RCC 7860 (cell line): ENCODE measurements around the gene GRM8.
A peak's percentile ranks its signal among the peaks of the same experiment; 100 is the strongest.
"Not testable (repeated sequence)": the region's sequence is repeated elsewhere in the genome, so short reads cannot be mapped to it uniquely, and the experiment has no call there.

Experiments used
- DNase-seq: peaks from one replicate; pipeline ENCODE4 v3.0.0-alpha.2; 2015; ENCODE audit warnings: low spot score
- FAIRE-seq: peaks from 2 replicates; lab custom pipeline; 2012; peaks lifted over from hg19 to GRCh38; lab: Jason Lieb, UNC

Gene GRM8

DNA sequence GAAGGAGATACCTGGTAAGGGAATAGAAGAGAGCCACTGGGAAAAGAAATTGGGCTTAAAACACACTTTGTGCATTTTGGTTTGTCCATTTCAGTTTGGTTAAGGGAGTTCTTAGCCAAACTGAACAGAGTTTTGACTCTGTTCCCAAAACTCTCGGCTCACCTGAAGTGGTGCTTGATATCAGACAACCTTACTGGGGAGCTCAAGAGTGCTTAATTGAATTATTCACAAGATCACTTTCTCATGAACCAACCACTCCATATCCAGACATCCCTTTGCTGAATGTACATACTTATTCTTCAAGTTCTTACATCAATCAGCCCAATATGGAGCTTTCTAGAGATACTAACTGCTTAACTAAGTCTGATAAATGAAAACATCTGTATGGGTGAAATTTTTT lies 413.1 kb downstream of the GRM8 start:
- FAIRE-seq, result no peak
- DNase-seq, result no peak

DNA sequence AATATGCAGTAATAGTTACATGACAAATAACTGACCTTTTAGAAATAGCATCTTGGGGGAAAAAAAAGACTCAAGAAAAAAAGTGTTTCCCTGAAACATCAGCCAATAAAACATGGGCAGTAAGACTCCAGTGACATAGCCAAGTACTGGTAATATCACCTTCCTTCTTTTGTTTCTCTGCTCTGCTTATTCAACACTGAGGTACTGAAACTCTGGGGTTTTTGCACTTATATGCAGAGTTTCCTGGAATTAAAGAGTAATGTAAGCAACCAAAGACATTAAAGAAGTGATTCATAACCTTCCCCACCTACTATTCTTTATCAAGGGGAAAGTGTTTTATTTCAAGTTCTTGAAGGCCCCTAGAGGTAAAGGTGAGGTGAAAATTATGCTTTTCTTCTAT lies 414.5 kb downstream of the GRM8 start:
- no peak for DNase-seq
- no peak for FAIRE-seq

DNA sequence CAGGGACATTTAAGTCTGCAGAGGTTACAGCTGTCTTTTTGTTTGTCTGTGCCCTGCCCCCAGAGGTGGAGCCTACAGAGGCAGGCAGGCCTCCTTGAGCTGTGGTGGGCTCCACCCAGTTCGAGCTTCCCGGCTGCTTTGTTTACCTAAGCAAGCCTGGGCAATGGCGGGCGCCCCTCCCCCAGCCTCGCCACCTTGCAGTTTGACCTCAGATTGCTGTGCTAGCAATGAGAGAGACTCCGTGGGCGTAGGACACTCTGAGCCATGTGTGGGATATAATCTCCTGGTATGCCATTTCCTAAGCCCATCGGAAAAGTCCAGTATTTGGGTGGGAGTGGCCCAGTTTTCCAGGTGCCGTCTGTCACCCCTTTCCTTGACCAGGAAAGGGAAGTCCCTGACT lies 421.5 kb downstream of the GRM8 start:
- not testable (repeated sequence) for DNase-seq

DNA sequence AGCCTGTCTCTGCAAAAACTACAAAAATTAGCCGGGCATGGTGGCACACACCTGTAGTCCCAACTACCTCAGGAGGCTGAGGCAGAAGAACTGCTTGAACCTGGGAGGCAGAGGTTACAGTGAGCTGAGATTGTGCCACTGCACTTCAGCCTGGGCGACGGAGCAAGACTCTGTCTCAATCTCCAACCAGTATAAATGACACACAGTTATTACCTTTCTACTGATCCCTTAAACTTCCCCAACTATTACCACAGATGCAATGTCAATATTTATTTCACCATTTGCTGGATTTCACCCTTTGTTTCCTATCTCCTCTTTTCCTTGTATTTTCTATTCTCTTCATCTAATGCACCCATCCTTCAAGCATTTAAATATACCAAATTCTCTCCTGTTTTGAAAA lies 431.8 kb downstream of the GRM8 start:
- no peak for DNase-seq
- no peak for FAIRE-seq

More for the DNA sequence above, 421.5 kb downstream of the GRM8 start:
- not testable (repeated sequence) for FAIRE-seq

DNA sequence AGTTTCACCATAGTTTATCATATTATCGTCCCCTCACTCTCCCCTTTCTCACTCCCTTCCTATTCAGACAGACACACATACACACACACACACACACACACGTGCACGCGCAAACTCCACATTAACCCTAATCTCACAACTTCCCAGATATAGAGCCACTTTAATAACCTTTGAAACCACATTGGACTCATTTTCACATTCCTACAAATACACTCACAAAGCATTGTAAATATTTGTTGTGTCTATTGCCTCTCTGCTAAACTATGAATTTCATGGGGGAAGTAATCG lies 433.6 kb downstream of the GRM8 start:
- FAIRE-seq (no peak), DNase-seq (no peak)

DNA sequence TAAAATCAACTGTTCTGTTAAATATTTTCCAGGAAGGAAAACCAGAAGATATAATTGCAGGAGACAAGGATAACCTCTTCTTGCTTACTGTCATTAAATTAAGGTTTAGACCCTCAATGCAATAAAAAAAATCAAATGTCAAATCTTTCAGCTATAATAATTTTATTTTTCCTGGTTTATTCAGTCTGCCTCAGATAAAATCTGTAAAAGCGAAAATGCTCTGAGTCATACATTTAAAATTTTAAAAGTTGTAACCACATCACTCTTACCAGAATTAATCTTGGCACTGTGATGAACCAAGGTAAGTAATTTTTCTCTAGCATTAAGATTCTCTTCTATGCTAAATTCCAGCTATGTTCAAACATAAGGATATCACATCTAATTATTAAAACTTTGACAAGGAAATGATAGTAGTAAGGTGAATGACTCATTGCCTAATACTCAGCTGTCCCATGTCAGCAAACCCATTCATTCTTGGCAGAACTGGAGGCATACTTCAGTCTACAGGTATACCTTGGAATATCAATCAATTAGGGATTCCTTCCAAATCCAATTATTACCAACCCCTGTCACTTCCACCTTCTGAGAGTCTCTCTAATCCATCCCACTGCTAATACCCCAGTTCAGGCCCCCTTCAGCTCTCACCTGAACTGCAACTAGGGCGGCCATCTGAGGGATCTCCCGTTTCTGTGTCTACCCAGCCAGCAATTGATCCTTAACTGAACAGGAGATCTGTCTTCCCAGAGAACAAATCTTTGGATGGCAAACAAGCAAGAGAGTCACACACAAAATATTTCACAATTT lies 434.1 kb downstream of the GRM8 start:
- DNase-seq, result no peak
- no peak for FAIRE-seq

DNA sequence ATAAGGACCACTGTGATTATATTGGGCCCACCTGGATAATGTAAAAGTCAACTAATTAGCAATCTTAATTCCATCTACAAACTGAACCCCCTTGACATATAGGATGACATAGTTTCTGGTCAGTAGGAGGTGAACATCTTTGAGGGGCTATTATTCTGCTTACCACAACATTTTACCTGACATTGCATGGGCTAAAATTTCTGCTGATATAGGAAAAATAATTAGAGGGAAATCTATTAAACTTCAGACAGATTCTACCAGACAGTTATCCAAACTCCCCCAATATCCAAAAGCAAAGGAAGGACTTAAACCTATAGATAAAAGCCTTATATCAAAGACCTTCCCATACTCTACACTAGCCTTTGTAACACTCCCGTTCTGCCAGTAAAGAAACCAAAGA lies 443.6 kb downstream of the GRM8 start:
- DNase-seq (no peak), FAIRE-seq (no peak)

DNA sequence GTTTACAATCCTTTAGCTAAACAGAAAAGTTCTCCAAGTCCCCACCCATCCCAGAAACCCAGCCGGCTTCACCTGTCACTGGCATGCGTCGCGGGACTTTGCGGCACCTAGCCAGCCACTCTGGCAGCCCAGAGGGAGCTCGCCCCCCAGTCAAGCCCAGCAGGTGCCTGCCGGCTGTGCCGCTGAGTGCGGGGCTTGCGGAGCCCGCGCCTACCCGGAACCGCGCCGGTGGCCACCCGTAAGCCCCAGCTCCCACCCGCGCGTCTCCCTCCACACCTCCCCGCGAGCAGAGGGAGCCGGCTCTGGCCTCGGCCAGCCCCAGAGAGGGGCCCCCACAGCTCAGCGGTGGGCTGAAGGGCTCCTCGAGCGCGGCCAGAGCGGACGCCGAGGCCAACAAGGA lies 446.1 kb downstream of the GRM8 start:
- DNase-seq, result no peak
- no peak for FAIRE-seq

DNA sequence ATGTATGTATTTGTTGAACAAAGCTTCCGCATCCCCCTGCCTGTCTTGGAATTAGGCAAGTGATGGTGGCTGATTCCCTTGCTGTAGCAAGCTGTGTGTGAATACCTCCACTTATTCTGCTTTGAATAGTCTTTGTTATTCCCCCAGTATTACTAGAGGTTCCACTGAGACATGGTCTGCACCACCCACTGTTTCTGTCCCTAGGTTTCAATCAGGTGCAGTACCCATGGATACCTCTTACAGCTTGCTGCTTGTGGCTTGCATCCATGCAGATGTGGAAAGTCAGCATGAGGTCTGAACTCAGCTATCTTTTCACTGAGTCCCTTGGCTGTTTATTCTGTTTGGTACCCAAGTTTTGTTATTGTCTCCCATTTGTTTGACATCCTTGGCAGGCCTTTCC lies 447.4 kb downstream of the GRM8 start:
- no peak for DNase-seq
- FAIRE-seq, result no peak

DNA sequence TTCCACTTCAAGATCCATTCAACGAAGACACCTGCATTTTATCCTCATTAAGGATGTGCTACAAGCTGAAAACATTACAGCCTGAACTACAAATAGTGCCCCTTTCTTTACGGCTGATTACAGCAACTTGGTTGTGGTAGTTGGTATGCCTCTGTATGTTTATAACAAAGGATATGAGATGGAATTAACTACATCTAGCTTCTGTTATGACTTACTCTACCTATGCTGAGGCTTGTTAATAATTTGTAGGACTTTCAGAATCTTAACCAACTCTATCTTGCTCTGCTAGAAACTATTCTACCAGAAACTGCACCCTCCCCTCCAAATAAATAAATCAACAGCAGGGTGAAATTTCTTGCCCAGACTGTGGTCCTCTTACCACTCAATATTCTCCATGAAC lies 448.1 kb downstream of the GRM8 start:
- no peak for DNase-seq
- no peak for FAIRE-seq

DNA sequence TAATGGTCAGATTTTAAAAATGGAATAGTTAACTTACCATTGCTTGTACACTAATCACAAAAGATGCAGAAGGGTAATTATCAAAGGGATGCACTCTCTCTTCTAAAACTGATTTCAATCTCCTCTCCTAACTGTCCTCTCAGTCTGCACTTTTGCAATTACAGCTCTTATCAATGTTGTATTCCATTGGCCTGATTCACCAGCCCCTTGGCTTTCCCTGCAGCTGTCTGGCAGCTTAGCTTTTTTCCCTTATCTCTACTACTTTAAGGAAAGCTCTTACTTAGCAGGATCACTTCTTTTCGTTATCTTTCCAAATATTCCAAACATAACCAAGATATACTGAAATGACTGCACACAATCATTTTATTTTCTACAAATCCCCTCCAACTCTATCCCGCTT lies 448.8 kb downstream of the GRM8 start:
- DNase-seq (no peak), FAIRE-seq (no peak)

DNA sequence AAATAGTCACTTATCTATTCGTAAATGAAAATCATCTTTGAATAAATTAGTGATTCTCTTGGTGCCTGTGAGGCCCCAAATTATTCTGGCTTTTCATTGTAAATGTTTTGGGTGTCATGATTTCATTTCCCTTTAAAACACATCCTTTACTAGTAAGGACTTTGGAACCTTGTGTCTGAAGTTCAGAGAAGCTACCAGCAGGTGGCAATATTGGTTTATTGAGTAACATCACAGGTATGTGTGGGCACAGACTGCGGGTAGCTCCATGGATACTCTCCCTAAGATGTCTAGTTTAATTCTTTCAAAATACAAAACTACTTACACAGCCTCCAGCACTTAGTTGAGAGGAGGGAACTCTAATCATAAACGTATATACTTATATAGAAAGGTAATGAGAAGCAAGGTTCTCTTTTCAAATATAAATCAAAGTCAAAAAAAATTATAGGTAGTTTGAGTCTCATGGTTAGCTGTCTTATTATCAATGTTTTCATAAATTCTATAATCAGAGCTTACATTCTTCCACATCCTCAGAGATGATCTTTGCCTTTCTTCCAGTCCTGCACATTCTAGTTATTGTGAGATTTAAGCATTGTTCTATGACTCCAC lies 449.6 kb downstream of the GRM8 start:
- FAIRE-seq, result peak; percentile 71
- DNase-seq, result peak; percentile 59

DNA sequence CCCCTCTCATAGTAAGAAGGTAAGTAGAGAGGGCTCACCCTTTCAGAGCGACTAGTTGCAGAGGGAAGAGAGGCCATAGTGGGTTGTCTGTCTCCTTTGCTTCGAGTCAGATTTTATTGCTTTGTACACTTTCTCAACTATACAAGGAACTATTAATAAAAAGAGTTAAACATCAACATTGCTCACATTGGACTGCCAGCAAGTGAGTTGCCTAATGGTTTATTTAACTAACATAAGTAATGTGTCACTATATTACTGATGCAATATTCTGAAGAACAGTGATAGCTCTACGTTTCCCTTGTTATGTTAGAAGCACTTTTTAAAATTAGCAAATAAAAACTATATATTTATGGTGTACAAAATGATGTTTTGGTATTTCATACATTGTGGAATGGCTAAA lies 451.0 kb downstream of the GRM8 start:
- no peak for DNase-seq

DNA sequence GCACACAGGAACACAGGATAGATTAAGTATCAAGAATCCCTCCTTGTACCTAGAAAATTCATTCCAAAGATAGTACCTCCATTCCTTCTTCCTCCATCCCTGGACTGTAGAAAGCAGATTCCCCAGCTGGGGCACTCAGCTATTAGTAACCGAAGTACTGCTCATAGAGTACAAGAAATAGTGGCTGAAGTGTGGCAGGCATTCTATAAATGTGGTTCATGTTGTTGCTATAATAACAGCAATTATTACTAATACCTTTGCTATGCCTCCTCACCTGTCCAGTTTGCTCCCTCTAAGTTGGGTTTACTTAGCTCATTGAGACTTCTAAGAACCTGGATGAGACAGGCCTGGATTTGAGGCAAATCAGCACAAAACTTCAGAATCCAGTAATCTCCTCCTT lies 453.2 kb downstream of the GRM8 start:
- DNase-seq (no peak), FAIRE-seq (no peak)

More for the DNA sequence above, 451.0 kb downstream of the GRM8 start:
- no peak for FAIRE-seq

DNA sequence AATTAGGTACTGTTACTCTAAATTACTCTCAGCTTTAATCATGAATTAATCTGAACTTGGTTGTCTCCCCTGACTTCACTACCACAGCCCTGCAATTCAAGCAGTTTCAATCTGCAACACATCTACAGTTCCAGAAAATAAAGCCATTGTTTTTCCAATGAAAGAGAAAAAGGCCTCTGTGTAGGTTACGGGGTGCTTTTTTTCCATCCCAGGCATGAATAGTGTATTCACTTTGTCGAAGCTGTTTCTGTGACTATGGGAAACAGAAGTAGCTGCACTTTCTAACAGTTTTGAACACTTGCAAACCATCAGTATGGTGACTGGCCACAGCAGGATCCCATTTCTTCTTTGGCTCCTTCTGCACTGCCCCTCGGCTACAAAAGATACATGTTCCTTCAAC lies 460.2 kb downstream of the GRM8 start:
- FAIRE-seq (no peak), DNase-seq (no peak)

DNA sequence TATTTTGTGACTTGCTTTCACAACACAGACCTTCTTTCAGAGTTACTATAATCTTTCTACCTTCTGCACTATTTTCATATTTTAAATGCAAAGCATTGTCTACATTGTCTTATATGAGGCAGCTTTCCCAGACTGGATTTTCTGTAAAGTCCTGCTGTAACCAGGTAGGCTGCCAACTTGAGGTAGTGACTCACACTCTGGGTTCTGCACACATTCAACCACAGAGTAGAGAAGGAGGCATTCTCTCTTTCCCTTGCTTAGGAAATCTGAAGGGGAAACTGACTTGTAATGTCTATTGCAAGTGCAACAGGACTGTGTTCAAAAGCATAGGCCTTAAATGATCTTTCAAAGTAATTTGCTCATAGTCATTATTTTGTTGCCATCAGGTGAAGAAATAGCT lies 461.4 kb downstream of the GRM8 start:
- FAIRE-seq, result peak; percentile 12

DNA sequence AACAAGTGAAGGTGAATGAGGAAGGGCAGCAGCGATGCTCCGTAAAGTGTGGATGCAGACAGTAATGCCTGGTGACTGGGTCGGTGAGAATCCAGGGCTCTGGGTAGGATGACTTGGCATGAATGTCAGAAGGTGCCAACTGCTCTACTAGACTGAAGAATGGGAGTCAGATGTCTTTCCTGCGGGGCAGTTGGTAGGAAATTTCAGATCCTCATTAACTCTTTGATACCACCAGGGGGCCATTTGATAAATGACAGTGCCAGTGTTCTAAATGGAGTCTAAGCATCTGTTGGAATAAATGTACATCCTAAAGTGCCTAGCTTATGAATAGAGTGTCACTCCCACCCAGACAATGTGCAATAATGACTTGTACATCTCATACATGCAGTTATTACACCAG lies 462.0 kb downstream of the GRM8 start:
- no peak for DNase-seq
- no peak for FAIRE-seq

More for the DNA sequence above, 461.4 kb downstream of the GRM8 start:
- peak; percentile 17 for DNase-seq

DNA sequence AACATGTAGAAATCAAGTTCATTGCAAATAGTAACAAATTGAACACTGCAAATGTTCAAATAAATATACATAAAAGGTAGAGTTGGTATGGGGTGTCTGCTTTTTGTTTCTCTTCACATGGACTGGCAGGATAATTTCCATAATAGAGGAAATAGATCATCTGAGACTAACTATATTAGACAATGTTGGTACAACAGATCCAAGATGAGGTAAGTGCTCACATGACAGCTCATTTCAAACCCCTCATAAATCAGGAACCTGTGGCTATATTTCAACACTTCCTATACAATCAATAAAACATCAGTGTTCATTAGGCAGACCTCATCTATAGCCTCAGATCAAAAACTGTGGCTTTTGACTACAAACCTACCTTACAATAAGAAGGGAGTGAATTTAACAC lies 469.1 kb downstream of the GRM8 start:
- no peak for FAIRE-seq
- DNase-seq, result no peak

DNA sequence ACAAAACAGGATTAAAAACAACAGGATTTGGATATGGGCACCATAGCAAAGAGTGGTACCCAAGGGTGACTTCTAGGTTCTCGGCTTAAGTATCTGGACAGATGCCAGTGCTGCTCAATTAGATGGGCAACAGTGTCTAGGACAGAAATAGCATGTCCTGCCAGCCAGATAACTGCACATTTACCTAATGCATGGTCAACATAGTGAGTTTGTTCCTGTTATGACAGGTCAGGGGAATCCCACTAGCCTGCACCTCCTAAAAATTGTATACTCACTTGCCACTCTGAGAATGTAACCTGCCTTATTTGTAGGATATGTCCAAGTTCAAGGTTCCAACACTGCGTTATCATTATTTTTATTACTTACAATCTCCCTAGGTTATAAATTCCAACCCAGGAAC lies 471.7 kb downstream of the GRM8 start:
- FAIRE-seq (no peak), DNase-seq (no peak)

DNA sequence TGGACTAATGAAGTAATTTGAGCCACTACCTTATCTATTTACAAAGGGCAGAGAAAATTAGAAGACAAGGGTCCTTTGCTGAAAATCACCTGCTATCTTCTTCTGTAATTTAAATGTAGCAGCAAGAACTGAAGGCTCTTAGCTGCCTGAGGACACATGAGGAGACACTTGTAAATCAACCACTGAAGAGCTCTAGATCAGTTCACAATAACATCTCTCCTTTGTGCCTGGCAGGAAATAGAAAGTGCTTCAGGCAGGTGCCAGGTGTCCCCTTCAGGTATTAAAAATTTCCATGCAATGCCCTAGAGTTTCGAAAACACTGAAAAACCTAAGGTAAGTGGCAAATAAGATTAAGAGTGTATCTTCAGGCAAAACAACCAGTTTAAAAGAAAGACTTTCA lies 474.6 kb downstream of the GRM8 start:
- FAIRE-seq, result no peak
- no peak for DNase-seq

DNA sequence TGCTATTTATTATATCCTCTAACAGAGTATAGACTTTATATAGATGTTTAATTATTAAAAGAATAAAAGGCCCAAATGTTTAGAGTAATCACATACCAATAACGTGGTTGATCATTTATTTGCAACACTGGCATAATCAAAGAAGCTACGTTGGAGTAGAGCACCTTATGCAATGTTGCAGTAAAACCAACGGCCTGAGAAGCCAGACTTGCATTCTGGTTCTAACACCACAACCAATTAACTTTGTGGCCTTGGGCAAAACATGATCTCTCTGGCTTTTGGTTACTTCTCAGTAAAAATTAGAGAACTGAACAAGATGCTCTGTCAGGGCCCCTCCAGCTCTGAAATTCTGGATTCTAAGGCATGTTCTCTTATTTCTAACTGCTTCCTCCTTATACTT lies 476.2 kb downstream of the GRM8 start:
- DNase-seq, result no peak
- FAIRE-seq, result no peak

DNA sequence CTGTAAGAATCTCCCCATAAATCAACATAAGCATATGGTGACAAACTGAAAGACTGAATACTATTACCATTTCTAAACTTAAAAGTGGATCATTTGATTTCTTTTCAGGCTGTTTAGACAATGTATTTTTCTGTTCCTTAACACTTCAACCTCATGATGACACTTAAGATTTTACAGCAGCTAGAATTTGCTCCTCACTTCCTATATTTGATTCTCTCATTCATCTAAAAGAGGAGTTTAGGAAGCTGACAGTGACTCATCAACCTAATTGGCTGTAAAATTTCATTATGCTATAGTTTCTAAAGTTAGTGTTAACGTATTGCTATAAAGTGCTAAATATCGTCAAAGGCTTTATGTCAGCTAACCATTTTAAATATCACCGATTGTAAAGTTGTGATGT lies 478.7 kb downstream of the GRM8 start:
- DNase-seq (no peak), FAIRE-seq (no peak)

DNA sequence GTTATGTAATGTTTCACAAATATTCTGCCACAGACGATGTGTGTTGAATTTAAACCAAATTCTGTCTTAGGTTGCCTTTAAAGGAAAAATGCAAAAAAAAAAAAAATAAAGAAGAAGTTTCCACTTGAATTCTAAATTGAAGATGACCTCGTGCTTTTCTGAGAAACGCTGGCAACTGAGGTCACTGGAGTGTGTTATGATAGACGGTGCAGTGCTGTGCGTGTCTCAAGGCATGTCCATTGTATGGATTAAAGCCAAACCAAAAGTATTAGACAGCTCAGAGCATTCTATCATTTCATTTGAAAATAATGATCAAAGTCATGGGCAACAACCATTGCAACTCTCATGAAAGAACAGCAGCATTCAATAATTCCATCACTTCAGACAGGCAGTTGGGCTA lies 483.9 kb downstream of the GRM8 start:
- FAIRE-seq (no peak), DNase-seq (no peak)
